GOT3 (cell line): ENCODE measurements around the gene MYO5A.

Experiments used
- DNase-seq: peaks from one replicate; lab custom pipeline; 2025; ENCODE audit warnings: mixed read lengths; lab: John Stamatoyannopoulos, UW

Gene MYO5A

GRCh38 chr15:52329150-52329549, 199.5 kb downstream of the MYO5A start:
- no peak for DNase-seq

- no peak for DNase-seq
Measured at GRCh38 chr15:52328680-52329079, 200.0 kb downstream of the MYO5A start.

GRCh38 chr15:52326756-52327155, 201.9 kb downstream of the MYO5A start:
- DNase-seq, result no peak

- no peak for DNase-seq
Measured at GRCh38 chr15:52324109-52324508, 204.6 kb downstream of the MYO5A start.

- no peak for DNase-seq
Measured at GRCh38 chr15:52318729-52319500, 209.8 kb downstream of the MYO5A start.

- DNase-seq, result no peak
Measured at GRCh38 chr15:52317688-52318087, 211.0 kb downstream of the MYO5A start.

- DNase-seq, result no peak
Measured at GRCh38 chr15:52317022-52317421, 211.7 kb downstream of the MYO5A start.

- DNase-seq, result no peak
Measured at GRCh38 chr15:52309154-52309548, 219.5 kb downstream of the MYO5A start.

- DNase-seq, result no peak
Measured at GRCh38 chr15:52308446-52309153, 220.1 kb downstream of the MYO5A start.

GRCh38 chr15:52307847-52308246, 220.8 kb downstream of the MYO5A start:
- DNase-seq, result no peak

GRCh38 chr15:52306270-52306669, 222.4 kb downstream of the MYO5A start:
- DNase-seq, result no peak

GRCh38 chr15:52303093-52303772, 225.4 kb downstream of the MYO5A start:
- DNase-seq, result no peak

GRCh38 chr15:52301265-52301847, 227.3 kb downstream of the MYO5A start:
- DNase-seq, result no peak

GRCh38 chr15:52295421-52296001, 233.2 kb downstream of the MYO5A start, which contains the start of gene MYO5C:
TSS of gene MYO5C (minus strand) at chr15:52295804. CDS start at chr15:52295636, 168 bp downstream.
- DNase-seq, result no peak

- no peak for DNase-seq
Measured at GRCh38 chr15:52294881-52295420, 233.7 kb downstream of the MYO5A start.

- no peak for DNase-seq
Measured at GRCh38 chr15:52292780-52293392, 235.8 kb downstream of the MYO5A start.

GRCh38 chr15:52291204-52291603, 237.5 kb downstream of the MYO5A start:
- DNase-seq, result no peak

GRCh38 chr15:52290800-52291199, 237.9 kb downstream of the MYO5A start:
- DNase-seq, result no peak

GRCh38 chr15:52290329-52290728, 238.4 kb downstream of the MYO5A start:
- DNase-seq, result no peak

- no peak for DNase-seq
Measured at GRCh38 chr15:52289629-52290081, 239.0 kb downstream of the MYO5A start.

- no peak for DNase-seq
Measured at GRCh38 chr15:52288986-52289385, 239.7 kb downstream of the MYO5A start.
